Measurements from ENCODE around the gene CPLX1.

The CPLX1 gene

GRCh38 chr4:825971-826330 lies at the start of gene CPLX1:
Gene CPLX1 (minus strand): TSS chr4:826129. CDS start chr4:824522, 1,607 bp downstream.
- DNase-seq (ENCODE audit: low spot score), result no peak

GRCh38 chr4:874971-875817 lies 49.3 kb upstream of the CPLX1 start:
- DNase-seq (ENCODE audit: low spot score), result no peak

GRCh38 chr4:874056-874455 lies 48.1 kb upstream of the CPLX1 start:
- DNase-seq (ENCODE audit: low spot score), result no peak

GRCh38 chr4:872241-872981 lies 46.5 kb upstream of the CPLX1 start:
- DNase-seq (ENCODE audit: low spot score), result peak; percentile 16

- DNase-seq (ENCODE audit: low spot score), result no peak
These were observed 45.6 kb upstream of the CPLX1 start for GRCh38 chr4:871484-871883.

GRCh38 chr4:870951-871350 lies 45.0 kb upstream of the CPLX1 start:
- no peak for DNase-seq (ENCODE audit: low spot score)

- no peak for DNase-seq (ENCODE audit: low spot score)
These were observed 43.8 kb upstream of the CPLX1 start for GRCh38 chr4:869776-870175.

GRCh38 chr4:868421-868820 lies 42.5 kb upstream of the CPLX1 start:
- DNase-seq (ENCODE audit: low spot score), result no peak

GRCh38 chr4:867526-868250 lies 41.8 kb upstream of the CPLX1 start:
- DNase-seq (ENCODE audit: low spot score), result no peak

GRCh38 chr4:866761-867390 lies 40.9 kb upstream of the CPLX1 start:
- no peak for DNase-seq (ENCODE audit: low spot score)

GRCh38 chr4:866068-866760 lies 40.3 kb upstream of the CPLX1 start:
- no peak for DNase-seq (ENCODE audit: low spot score)

GRCh38 chr4:865572-865971 lies 39.6 kb upstream of the CPLX1 start:
- no peak for DNase-seq (ENCODE audit: low spot score)

- DNase-seq (ENCODE audit: low spot score), result no peak
These were observed 39.2 kb upstream of the CPLX1 start for GRCh38 chr4:865121-865465.

GRCh38 chr4:864456-865120 lies 38.7 kb upstream of the CPLX1 start:
- no peak for DNase-seq (ENCODE audit: low spot score)

GRCh38 chr4:860561-860960 lies 34.6 kb upstream of the CPLX1 start:
- no peak for DNase-seq (ENCODE audit: low spot score)

- no peak for DNase-seq (ENCODE audit: low spot score)
These were observed 33.6 kb upstream of the CPLX1 start for GRCh38 chr4:859496-859895.

- DNase-seq (ENCODE audit: low spot score), result no peak
These were observed 33.0 kb upstream of the CPLX1 start for GRCh38 chr4:858831-859451.

- no peak for DNase-seq (ENCODE audit: low spot score)
These were observed 32.1 kb upstream of the CPLX1 start for GRCh38 chr4:858041-858481.

GRCh38 chr4:857461-857860 lies 31.5 kb upstream of the CPLX1 start:
- DNase-seq (ENCODE audit: low spot score), result no peak

GRCh38 chr4:856225-856901 lies 30.4 kb upstream of the CPLX1 start:
- no peak for DNase-seq (ENCODE audit: low spot score)
